ENCODE data around the gene GUCY1A1. TPM values are rescaled to one million over a fixed set of nuclear protein-coding genes. Genes with fewer than 3 reads are reported as not detected.

GUCY1A1 gene
- polyA plus RNA-seq, 1 experiment = 1.9 TPM

- H3K27ac ChIP-seq (ENCODE audit: low read depth, low read length) = no peak overlapping the region
- no peak for DNase-seq (ENCODE audit: low read depth, low spot score)
- H3K9me3 ChIP-seq (ENCODE audit: control insufficient read depth, insufficient read depth, low read length) = no peaks in the 10 kb centered on the region
- ChIA-PET POLR2A (no interaction called here), CTCF (no interaction called here)
- no peaks in the 10 kb centered on the region for H3K27me3 ChIP-seq (ENCODE audit: control insufficient read depth, insufficient read depth, low read length)
- H3K4me3 ChIP-seq (ENCODE audit: low read depth, low read length) = no peak overlapping the region
- TF ChIP-seq, protein P1, sequence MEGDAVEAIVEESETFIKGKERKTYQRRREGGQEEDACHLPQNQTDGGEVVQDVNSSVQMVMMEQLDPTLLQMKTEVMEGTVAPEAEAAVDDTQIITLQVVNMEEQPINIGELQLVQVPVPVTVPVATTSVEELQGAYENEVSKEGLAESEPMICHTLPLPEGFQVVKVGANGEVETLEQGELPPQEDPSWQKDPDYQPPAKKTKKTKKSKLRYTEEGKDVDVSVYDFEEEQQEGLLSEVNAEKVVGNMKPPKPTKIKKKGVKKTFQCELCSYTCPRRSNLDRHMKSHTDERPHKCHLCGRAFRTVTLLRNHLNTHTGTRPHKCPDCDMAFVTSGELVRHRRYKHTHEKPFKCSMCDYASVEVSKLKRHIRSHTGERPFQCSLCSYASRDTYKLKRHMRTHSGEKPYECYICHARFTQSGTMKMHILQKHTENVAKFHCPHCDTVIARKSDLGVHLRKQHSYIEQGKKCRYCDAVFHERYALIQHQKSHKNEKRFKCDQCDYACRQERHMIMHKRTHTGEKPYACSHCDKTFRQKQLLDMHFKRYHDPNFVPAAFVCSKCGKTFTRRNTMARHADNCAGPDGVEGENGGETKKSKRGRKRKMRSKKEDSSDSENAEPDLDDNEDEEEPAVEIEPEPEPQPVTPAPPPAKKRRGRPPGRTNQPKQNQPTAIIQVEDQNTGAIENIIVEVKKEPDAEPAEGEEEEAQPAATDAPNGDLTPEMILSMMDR (IDR thresholded peaks at IDR 0.05; ENCODE audit: low read depth, low read length) = no peak
Observed at GRCh38 chr4:155701827-155702226, 35.2 kb downstream of the GUCY1A1 start.

GRCh38 chr4:155703486-155704247, 37.0 kb downstream of the GUCY1A1 start:
- no peak for DNase-seq (ENCODE audit: low read depth, low spot score)
- no peak overlapping the region for H3K4me3 ChIP-seq (ENCODE audit: low read depth, low read length)
- POLR2A ChIA-PET = no interaction called here
- H3K9me3 ChIP-seq (ENCODE audit: control insufficient read depth, insufficient read depth, low read length) = no peaks in the 10 kb centered on the region
- TF ChIP-seq, protein P1 (IDR thresholded peaks at IDR 0.05; ENCODE audit: low read depth, low read length) = no peak
- no peaks in the 10 kb centered on the region for H3K27me3 ChIP-seq (ENCODE audit: control insufficient read depth, insufficient read depth, low read length)
- no peak overlapping the region for H3K27ac ChIP-seq (ENCODE audit: low read depth, low read length)
- CTCF ChIA-PET = no interaction called here

DNA sequence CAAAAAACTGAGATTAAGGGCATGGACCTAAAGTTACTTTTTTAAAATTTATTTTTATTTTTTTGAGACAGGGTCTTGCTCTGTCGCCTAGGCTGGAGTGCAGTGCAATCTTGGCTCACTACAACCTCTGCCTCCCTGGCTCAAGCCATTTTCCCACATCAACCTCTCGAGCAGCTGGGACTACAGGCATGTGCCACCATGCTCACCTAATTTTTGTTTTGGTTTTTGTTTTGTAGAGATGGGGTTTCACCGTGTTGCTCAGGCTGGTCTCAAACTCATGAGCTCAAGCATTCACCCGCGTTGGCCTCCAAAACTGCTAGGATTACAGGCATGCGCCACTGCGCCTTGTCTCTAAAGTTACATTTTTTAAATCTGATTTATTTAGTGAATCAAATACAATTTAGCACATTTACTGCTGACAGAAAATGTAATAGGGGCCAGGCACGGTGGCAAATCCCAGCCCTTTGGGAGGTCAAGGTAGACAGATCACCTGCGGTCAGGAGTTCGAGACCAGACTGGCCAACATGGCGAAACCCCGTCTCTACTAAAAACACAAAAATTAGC, 38.3 kb downstream of the GUCY1A1 start:
- H3K9me3 ChIP-seq (ENCODE audit: control insufficient read depth, insufficient read depth, low read length) = no peaks in the 10 kb centered on the region
- TF ChIP-seq, protein P1 (IDR thresholded peaks at IDR 0.05; ENCODE audit: low read depth, low read length) = no peak
- no peak overlapping the region for H3K27ac ChIP-seq (ENCODE audit: low read depth, low read length)
- no peak overlapping the region for H3K4me3 ChIP-seq (ENCODE audit: low read depth, low read length)
- ChIA-PET CTCF (no interaction called here), POLR2A (interaction anchor here (0.7 kb wide), 1 partner anchor 10 kb away, joined by 10 read pairs; no protein-coding TSS in a partner anchor)
- H3K27me3 ChIP-seq (ENCODE audit: control insufficient read depth, insufficient read depth, low read length) = no peaks in the 10 kb centered on the region
- DNase-seq (ENCODE audit: low read depth, low spot score) = no peak

DNA sequence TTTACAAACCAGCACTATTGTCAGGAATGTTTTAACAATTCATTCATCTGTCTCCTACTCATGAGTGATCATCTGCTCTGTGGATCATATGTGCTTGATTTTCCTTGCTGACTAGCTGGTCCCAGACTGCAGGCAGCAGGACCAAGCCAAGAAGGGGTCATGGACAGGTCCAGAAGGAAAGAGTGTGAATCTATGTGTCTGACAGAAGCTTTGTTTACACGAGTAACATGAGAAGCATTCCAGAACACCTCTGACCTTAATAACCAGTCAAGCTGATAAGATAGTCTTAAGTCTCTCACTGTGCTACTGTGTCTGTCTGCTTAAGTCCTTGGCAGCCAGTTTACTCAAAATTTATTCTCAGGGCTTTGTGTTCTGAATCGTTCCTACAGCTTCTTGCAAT, 39.0 kb downstream of the GUCY1A1 start:
- H3K9me3 ChIP-seq (ENCODE audit: control insufficient read depth, insufficient read depth, low read length) = no peaks in the 10 kb centered on the region
- POLR2A ChIA-PET = no interaction called here
- no peak for DNase-seq (ENCODE audit: low read depth, low spot score)
- CTCF ChIA-PET = no interaction called here
- no peak overlapping the region for H3K27ac ChIP-seq (ENCODE audit: low read depth, low read length)
- H3K27me3 ChIP-seq (ENCODE audit: control insufficient read depth, insufficient read depth, low read length) = no peaks in the 10 kb centered on the region
- TF ChIP-seq, protein P1 (IDR thresholded peaks at IDR 0.05; ENCODE audit: low read depth, low read length) = no peak
- no peak overlapping the region for H3K4me3 ChIP-seq (ENCODE audit: low read depth, low read length)

GRCh38 chr4:155706147-155706546, 39.5 kb downstream of the GUCY1A1 start:
- Histone ChIP-seq H3K9me3 (ENCODE audit: control insufficient read depth, insufficient read depth, low read length) (no peaks in the 10 kb centered on the region), H3K27me3 (ENCODE audit: control insufficient read depth, insufficient read depth, low read length) (no peaks in the 10 kb centered on the region), H3K4me3 (ENCODE audit: low read depth, low read length) (no peak overlapping the region), H3K27ac (ENCODE audit: low read depth, low read length) (no peak overlapping the region)
- TF ChIP-seq, protein P1 (IDR thresholded peaks at IDR 0.05; ENCODE audit: low read depth, low read length) = no peak
- ChIA-PET POLR2A (no interaction called here), CTCF (no interaction called here)
- no peak for DNase-seq (ENCODE audit: low read depth, low spot score)
